HG03103 (cell line): Measurements from ENCODE around the gene CDH12.

ENCODE experiments used
- ATAC-seq: cut with Tn5 transposase; IDR thresholded peaks from one replicate; pipeline ENCODE4 v1.9.1; 2021; ENCODE audit warnings: low read depth; ENCODE audit not compliant: unreplicated experiment

Gene CDH12

DNA sequence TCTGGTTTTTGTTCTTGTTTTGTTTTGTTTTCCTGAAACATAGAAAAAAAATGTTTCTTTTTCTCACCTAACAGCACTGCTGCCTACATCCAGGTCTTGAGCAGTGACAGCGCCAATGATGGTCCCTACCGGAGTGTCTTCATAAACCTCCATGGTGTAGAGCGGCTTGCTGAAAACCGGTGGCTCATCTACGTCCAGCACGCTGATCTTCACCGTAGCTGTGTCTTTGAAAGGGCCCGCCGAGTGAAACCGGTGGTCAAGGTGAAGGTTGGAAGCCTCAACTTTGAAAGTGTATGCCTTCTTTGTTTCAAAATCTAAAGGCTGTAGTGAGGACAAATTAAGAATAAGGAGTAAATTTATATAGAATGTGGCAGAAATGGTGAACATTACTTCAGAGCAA, 1051.0 kb downstream of the CDH12 start:
- no peak for ATAC-seq

DNA sequence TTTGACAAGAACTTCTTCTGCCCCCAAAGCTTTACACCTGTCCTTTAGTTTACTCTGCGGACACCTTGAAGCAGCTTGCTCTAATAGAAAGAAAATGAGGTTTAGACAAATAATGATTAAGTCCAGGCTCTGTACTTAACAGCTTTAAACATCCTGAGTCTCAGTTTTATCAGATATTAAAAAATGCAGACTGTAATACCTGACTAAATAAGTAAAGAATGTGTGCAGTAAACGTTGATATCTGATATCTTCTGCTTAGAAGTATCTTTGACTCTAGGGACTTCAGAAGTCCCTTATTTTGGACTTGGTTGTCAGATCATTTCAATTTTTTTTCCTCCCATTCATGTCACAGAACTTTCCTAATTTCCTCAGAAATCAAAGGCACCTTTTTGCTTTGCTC, 1060.4 kb downstream of the CDH12 start:
- ATAC-seq, result no peak

DNA sequence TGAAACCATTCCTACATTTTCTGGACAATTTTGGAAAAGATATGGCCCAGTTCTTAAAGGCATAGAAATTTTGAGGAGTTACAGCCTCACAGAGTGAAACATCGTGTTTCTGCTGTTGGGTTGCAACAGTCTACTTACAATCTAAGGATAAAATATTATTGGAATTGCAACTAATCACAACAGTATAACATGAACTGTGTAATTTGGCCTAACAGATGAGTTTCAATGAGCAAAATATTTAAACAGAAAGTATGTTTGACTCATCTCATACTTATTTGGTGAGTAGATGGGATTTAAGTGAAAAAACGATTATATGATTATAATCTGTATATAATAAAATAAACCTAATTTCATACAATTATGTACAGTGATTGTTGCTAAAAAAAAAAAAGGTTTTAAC, 1061.8 kb downstream of the CDH12 start:
- no peak for ATAC-seq

DNA sequence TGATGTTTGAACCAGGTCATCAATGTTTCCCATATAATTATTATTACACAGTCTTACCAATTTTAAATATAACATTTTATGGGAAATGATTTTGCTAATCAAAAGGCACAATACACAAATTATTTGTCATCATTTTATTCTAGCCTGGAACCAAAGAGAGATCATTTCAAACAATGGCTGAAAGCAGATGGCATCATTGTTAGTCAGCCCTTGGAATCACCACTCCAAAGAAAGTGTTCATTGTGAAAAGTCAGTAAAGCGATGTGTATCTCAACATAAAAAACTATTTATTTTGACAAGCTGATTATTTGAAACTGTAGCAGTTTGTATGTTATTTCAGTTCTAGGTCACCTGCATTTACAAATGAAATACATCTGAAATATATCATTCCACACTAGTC, 1068.7 kb downstream of the CDH12 start:
- no peak for ATAC-seq

DNA sequence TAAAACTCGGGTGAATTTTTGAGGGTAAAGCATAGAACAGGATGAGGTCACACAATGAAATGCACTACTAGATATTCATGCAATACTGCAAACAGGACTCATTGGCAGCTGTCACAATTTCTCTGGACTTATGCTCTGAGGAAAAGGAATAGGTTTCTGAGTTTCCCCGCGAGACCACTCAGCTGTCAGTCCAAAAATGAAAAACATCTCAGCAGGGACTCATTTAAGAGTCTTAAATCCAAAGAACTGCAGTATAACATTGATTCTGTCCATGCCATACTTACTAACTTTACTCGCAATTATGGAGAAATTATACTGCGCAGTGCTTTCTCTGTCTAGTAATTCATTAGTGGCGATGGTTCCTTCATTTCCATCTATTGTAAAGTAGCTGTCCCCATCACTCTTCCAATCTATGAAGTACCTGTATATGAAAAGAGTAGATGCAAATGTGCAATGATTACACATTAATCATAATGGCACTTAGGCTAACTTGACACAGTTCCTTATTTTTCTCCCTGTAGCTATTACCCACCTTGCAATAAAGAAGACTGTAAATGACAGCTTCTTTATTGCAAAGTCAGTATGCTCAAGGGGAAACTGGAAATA, 1070.0 kb downstream of the CDH12 start:
- ATAC-seq, result no peak

DNA sequence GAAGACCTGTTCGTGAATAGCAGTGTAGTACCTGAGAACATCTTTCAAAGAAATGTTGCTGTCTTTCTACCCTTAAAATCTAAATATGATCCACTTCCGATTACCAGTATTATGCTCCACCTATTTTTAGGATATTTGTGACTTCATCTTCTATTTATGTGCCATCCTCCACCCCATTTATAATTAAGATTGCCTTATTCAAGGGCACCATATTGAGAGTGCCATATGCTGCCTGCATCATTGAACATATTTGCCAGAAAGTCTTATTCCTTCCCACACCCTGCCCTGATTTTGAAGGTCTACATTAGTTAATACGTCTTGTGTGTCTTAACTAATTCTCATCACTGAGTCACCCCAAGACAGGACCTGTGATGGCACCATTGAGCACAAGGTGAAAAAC, 1076.7 kb downstream of the CDH12 start:
- no peak for ATAC-seq

DNA sequence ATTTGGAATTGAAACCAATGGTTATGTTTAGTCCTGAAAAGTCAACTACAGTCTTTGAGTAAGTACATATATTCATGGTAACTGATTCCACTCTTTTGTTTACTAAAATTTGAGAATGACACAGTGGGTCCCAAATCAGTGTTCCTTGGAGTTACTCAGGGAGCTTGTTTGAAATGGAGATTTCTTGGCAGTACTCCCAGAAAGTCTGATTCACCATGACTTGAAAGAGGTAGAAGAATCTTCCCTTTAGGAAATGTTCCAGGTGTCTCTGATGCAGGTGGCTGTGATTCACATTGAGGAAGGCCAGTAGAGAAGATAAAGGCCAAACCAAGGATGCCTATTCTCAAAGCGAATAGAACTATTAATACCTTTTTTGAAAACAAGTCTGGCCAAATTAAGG, 1078.3 kb downstream of the CDH12 start:
- ATAC-seq, result no peak

DNA sequence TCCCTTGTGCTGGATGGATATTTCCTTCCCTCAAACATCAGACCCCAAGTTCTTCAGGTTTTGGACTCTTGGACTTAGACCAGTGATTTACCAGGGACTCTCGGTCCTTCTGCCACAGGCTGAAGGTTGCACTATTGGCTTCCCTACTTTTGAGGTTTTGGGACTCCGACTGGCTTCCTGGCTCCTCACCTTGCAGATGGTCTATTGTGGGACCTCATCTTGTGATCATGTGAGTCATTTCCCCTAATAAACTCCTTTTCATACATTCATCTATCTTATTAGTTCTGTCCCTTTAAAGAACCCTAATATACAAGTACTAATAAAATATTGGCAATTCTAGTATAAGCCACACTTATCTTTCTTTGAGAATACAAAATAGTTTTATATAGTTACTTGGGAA, 1078.9 kb downstream of the CDH12 start:
- ATAC-seq, result no peak

DNA sequence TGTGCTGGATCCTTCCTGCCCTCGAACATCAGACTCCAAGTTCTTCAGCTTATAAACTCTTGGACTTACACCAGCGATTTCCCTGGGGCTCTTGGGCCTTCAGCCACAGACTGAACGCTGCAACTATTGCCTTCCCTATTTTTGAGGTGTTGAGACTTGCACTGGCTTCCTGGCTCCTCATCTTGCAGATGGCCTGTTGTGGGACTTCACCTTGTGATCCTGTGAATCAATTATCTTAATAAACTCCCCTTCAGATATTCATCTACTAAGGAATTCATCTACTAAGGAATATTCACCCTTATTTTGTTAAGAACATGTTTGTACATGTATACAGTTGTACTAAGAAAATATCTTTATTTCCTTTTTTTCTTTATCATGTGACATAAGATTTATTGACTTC, 1079.7 kb downstream of the CDH12 start:
- ATAC-seq, result no peak

DNA sequence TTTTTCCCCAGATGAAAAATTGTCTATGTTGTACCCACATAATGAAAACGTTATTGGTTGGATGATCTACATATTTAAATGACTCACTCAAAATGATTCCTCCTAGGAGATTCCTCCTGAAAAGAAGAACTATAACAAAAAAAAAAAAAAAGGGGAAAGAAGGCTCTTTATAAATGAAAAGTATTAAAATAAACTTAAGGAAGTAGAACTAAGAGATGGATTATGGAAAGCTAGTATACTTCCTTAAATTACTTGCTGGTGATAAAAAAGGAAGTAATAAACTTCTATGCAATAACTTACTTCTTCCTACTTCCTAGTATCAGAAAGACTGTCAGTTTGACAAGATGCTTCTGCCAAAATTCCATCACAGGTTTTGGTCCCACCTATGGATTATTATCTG, 1087.7 kb downstream of the CDH12 start:
- no peak for ATAC-seq

DNA sequence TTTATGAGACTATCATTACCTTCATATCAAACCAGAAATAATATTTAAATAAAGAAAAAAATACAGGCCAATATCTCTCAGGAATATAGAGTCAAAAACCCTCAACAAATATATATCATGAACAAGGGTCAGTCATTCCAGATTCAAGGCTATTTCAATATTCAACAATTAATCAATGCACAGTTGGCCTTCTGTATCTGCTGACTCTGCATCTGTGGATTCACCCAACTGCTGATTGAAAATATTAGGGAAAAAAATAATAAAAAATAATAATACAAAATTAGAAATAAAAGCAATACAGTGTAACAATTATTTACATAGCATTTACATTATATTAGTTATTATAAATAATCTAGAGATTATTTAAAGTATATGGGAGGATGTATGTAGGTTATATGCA, 1114.0 kb downstream of the CDH12 start:
- no peak for ATAC-seq

DNA sequence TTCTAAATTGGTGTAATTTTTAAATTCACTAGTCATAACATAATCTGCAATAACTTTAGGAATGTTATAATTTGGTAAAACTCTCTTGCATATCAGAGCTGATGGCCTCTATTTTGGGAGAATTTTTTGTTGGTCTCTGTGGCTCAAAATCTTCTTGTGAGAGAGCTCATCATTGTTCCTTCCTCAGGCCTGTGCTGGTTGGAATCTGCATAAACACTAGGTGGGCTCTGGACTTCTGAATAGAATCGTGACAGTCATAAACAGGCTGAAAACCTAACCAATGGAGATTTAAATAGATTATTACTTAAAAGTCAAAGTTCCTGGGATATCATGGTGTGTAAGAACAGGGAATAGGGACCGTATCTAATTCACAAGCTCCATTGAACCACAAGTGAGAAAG, 1129.6 kb downstream of the CDH12 start:
- ATAC-seq, result no peak

DNA sequence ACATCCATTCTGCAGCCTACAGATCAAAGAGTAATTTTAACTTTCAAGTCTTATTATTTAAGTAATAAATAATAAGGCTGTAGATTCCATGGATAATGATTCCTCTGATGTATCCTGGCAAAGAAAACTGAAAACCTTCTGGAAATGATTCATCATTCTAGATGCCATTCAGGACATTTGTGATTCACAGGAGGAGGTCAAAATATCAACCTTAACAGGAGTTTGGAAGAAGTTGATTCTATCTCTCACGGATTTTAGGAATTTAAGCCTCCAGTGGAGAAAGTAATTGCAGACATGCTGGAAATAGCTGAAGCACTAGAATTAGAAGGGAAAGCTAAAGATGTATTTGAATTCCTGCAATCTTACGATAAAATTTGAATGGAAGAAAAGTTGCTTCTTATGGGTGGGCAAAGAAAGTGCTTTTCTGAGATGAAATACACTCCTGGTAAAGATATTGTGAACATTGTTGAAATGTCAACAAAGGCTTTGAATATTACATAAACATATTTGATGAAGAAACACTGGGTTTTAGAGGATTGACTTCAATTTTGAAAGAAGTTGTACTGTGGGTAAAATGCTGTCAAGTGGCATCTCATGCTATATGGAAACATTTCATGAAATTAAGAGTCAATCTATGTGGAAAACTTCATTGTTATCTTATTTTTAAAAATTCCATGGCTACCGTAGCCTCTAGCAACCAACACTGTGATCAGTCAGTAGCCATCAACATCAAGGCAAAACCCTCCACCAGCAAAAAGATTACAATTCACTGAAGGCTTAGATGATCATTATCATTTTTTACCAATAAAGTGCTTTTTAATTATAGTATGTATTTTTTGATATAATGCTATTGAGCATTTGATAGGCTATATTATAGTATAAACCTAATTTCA, 1141.0 kb downstream of the CDH12 start:
- no peak for ATAC-seq

DNA sequence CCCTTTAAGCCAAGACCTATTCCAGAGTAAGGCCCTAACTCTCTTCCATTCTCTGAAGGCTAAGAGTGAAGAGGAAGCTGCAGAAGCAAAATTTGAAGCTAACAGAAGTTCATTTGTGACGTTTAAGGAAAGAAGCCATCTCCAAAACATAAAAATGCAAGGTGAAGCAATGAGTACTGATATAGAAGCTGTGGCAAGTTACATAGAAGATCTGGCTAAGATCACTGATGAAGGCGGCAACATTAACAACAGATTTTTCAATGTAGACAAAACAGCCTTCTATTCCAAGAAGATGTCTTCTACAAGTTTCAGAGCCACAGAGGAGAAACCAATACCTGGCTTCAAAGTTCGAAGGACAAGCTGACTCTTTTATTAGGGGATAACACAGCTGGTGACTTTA, 1143.4 kb downstream of the CDH12 start:
- no peak for ATAC-seq

DNA sequence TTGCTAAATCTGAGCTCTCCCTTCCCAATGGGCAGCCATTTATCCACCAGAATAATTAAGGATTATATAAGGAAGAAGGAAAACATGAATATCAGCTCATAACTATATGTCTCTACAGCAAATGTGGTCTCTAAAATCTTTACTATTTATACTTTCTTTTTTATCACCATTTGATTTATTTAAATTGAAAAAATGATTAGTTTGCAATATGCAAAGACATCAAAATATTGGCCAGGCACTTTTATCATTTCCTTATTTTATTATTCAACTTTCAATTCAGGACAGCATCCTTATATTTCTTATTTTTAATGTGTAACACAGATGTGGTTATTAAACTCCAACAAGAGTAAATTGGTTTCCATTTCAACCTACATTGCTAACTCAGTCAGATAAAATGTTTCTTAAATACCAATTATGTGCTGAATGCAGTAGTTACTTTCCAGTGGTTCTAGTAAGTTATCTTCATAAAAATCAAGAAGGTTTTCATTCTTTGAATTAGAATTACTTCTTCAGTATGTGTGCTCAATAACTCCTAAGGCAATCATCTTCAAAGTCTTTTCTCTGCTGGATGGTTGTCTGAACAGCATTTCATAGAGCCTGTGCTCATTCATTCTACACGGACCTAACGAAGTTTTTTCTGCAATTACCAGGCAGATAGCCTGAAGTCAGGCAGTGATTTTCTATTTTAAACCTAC, 1148.0 kb downstream of the CDH12 start:
- no peak for ATAC-seq

DNA sequence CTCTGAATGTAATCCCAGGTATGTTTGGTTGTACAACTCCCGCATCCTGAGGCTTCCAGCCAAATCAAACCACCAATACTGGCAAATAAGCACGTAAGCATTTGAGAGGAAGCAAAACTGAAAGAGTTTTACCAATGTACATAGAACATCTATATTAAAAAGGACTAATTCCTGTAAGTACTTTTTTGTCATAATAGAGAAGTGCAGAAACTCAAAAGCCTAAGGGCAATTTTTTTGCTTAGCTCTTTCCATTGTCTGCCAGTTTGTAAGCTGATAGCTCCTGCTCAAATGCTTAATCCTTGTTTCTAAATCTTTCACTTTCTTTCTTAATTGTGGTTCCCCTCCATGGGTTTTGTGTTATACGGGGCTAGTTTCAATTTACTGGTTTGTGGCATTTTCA, 1151.8 kb downstream of the CDH12 start:
- no peak for ATAC-seq
